Keratinocyte (primary cell): ENCODE measurements around the gene CCT7. TPM values are rescaled to one million over a fixed set of nuclear protein-coding genes. Genes with fewer than 3 reads are reported as not detected.

Source experiments
- DNase-seq: peaks from one replicate; pipeline ENCODE4 v3.0.0-alpha.2; 2011; ENCODE audit warnings: low read depth, missing footprints, low spot score
- FAIRE-seq: peaks from 2 replicates; lab custom pipeline; 2011; peaks lifted over from hg19 to GRCh38; lab: Jason Lieb, UNC
- H2AFZ ChIP-seq: 2 replicates; pipeline ENCODE4 v1.6.0; 2012; ENCODE audit warnings: low read length, control low read depth, inconsistent platforms; ENCODE audit not compliant: control insufficient read depth
- H3K27ac ChIP-seq: 2 replicates; pipeline ENCODE4 v1.5.1; 2011; ENCODE audit warnings: low read length; ENCODE audit not compliant: control insufficient read depth, insufficient read depth
- H3K27me3 ChIP-seq: 3 replicates; pipeline ENCODE4 v1.6.0; 2011; ENCODE audit warnings: low read length; ENCODE audit not compliant: control insufficient read depth, insufficient read depth; ENCODE audit errors: extremely low read depth
- H3K36me3 ChIP-seq, 2 experiments: 2 replicates in 1 of 2; 3 replicates in 1 of 2; pipeline ENCODE4 v1.5.1; 2011; ENCODE audit warnings: low read length in 2 of 2, mild to moderate bottlenecking in 1 of 2; ENCODE audit not compliant: control insufficient read depth in 2 of 2, insufficient read depth in 2 of 2; ENCODE audit errors: extremely low read depth in 1 of 2
- H3K4me1 ChIP-seq: 3 replicates; pipeline ENCODE4 v1.5.1; 2011; ENCODE audit warnings: low read length; ENCODE audit not compliant: control insufficient read depth, insufficient read depth; ENCODE audit errors: extremely low read depth
- H3K4me2 ChIP-seq: 3 replicates; pipeline ENCODE4 v1.6.0; 2011; ENCODE audit warnings: low read depth, low read length; ENCODE audit not compliant: control insufficient read depth, insufficient read depth; ENCODE audit errors: extremely low read depth
- H3K4me3 ChIP-seq, 3 experiments: fragments of 200-600 bp in 1 of 3; sonication (generic) in 1 of 3; 2 replicates in 2 of 3; 3 replicates in 1 of 3; pipeline ENCODE4 v1.5.1; 2011 to 2016; ENCODE audit warnings: low read length in 3 of 3, mild to moderate bottlenecking in 3 of 3, control low read depth in 2 of 3, inconsistent platforms in 1 of 3, low read depth in 1 of 3, mixed read lengths in 1 of 3, mixed run types in 1 of 3, moderate library complexity in 1 of 3; ENCODE audit not compliant: control insufficient read depth in 2 of 3, insufficient read depth in 2 of 3; ENCODE audit errors: extremely low read depth in 1 of 3
- H3K79me2 ChIP-seq: 2 replicates; pipeline ENCODE4 v1.6.0; 2012; ENCODE audit warnings: low read length; ENCODE audit not compliant: control insufficient read depth, insufficient read depth
- H3K9ac ChIP-seq: 3 replicates; pipeline ENCODE4 v1.6.0; 2011; ENCODE audit warnings: low read length; ENCODE audit not compliant: control insufficient read depth, insufficient read depth; ENCODE audit errors: extremely low read depth
- H3K9me1 ChIP-seq: 3 replicates; pipeline ENCODE4 v1.6.0; 2011; ENCODE audit warnings: low read length; ENCODE audit not compliant: control insufficient read depth, insufficient read depth; ENCODE audit errors: extremely low read depth
- H3K9me3 ChIP-seq: 2 replicates; pipeline ENCODE4 v1.5.1; 2012; ENCODE audit warnings: low read depth, low read length; ENCODE audit not compliant: control insufficient read depth
- H4K20me1 ChIP-seq: 3 replicates; pipeline ENCODE4 v1.6.0; 2011; ENCODE audit warnings: low read length; ENCODE audit not compliant: control insufficient read depth, insufficient read depth; ENCODE audit errors: extremely low read depth
- EZH2 ChIP-seq: IDR thresholded peaks from one replicate; pipeline ENCODE4 v1.6.1; 2012; ENCODE audit warnings: inconsistent platforms, mild to moderate bottlenecking, low read length, moderate library complexity
- dilution Hi-C: fragments of 300-500 bp; cut with MboI; formaldehyde crosslinking; loops from one replicate; pipeline ENCODE4 v1.7.0; 2020; ENCODE audit warnings: low sequenced_read_pairs; ENCODE audit not compliant: extremely low pct_ligation_motif_present
- polyA plus RNA-seq, 5 experiments: library from polyadenylated mRNA; depleted of rRNA in 3 of 5; stranded (reverse) in 3 of 5; stranded (forward) in 1 of 5; unstranded in 1 of 5; fragments of >200 nt; gene quantifications; 1 replicate in 1 of 5; 2 replicates in 3 of 5; 3 replicates in 1 of 5; pipeline versions ENCODE4 v1.2.1 to v1.2.3, GENCODE V29; 2011 to 2012; ENCODE audit warnings: missing spikeins in 2 of 5, low read depth in 1 of 5, low replicate concordance in 1 of 5
- TF ChIP-seq, protein P1 (sequence below), 3 experiments: IDR thresholded peaks in 1 of 3; conservative IDR thresholded peaks in 1 of 3; optimal IDR thresholded peaks in 1 of 3; 2 replicates in 2 of 3; 3 replicates in 1 of 3; pipeline versions ENCODE3 to v1.5.1; 2011; ENCODE audit warnings: low read length in 3 of 3, mild to moderate bottlenecking in 3 of 3, moderate library complexity in 2 of 3, control low read depth in 1 of 3, inconsistent platforms in 1 of 3; ENCODE audit not compliant: insufficient read depth in 2 of 3; ENCODE audit errors: extremely low read depth in 1 of 3

The CCT7 gene
- polyA plus RNA-seq, 1 donor (not counting 4 experiments of a cell fraction or from before 2014, with no cell fraction given) = 357 TPM

- peaks cover 2% of the 10 kb centered on the region for H3K9me1 ChIP-seq
- H3K4me2 ChIP-seq = peak within 1 kb of the TSS; percentile 80
- dilution Hi-C loops = no loop called here
- no peaks in the 10 kb centered on the region for H3K36me3 ChIP-seq
- H2AFZ ChIP-seq = peak within 1 kb of the TSS; percentile 71
- FAIRE-seq (no peak), DNase-seq (no peak)
- peaks cover 15% of the 10 kb centered on the region for H3K27me3 ChIP-seq
- no peak within 1 kb of the TSS for H3K27ac ChIP-seq
- H3K9me3 ChIP-seq = no peaks in the 10 kb centered on the region
- peaks cover 2% of the 10 kb centered on the region for H4K20me1 ChIP-seq
- peaks cover 9% of the 10 kb centered on the region for H3K4me1 ChIP-seq
- peaks cover 4% of the 10 kb centered on the region for H3K79me2 ChIP-seq
- peak within 1 kb of the TSS; percentile 58 to 71 (median 71) for H3K4me3 ChIP-seq
- TF ChIP-seq EZH2 = no peak
- TF ChIP-seq, protein P1, sequence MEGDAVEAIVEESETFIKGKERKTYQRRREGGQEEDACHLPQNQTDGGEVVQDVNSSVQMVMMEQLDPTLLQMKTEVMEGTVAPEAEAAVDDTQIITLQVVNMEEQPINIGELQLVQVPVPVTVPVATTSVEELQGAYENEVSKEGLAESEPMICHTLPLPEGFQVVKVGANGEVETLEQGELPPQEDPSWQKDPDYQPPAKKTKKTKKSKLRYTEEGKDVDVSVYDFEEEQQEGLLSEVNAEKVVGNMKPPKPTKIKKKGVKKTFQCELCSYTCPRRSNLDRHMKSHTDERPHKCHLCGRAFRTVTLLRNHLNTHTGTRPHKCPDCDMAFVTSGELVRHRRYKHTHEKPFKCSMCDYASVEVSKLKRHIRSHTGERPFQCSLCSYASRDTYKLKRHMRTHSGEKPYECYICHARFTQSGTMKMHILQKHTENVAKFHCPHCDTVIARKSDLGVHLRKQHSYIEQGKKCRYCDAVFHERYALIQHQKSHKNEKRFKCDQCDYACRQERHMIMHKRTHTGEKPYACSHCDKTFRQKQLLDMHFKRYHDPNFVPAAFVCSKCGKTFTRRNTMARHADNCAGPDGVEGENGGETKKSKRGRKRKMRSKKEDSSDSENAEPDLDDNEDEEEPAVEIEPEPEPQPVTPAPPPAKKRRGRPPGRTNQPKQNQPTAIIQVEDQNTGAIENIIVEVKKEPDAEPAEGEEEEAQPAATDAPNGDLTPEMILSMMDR (optimal IDR thresholded peaks at IDR 0.05 in 1 of 3, IDR thresholded peaks at IDR 0.05 in 1 of 3, conservative IDR thresholded peaks at IDR 0.05 in 1 of 3; ENCODE audit: extremely low read depth in 1 of 3, insufficient read depth in 2 of 3, low read length in 3 of 3) = no peak
- H3K9ac ChIP-seq = peak within 1 kb of the TSS; percentile 70
Measured at GRCh38 chr2:73284296-73285158, 50.4 kb downstream of the CCT7 start, which contains the start of gene FBXO41. Gene FBXO41 (minus strand): TSS chr2:73284478. CDS start chr2:73269630, 14,848 bp downstream.

- Histone ChIP-seq H3K9ac (no peak overlapping the region), H3K9me1 (peaks cover 2% of the 10 kb centered on the region), H3K36me3 (no peaks in the 10 kb centered on the region), H3K27me3 (peaks cover 15% of the 10 kb centered on the region), H3K4me3 (peak overlapping the region in 1 of 3 experiments; percentile 58), H3K27ac (no peak overlapping the region), H3K9me3 (no peaks in the 10 kb centered on the region), H3K4me1 (peaks cover 9% of the 10 kb centered on the region), H4K20me1 (peaks cover 2% of the 10 kb centered on the region), H2AFZ (no peak overlapping the region), H3K79me2 (peaks cover 4% of the 10 kb centered on the region), H3K4me2 (peak overlapping the region; percentile 80)
- dilution Hi-C loops = no loop called here
- DNase-seq (no peak), FAIRE-seq (no peak)
- TF ChIP-seq, protein P1 (optimal IDR thresholded peaks at IDR 0.05 in 1 of 3, IDR thresholded peaks at IDR 0.05 in 1 of 3, conservative IDR thresholded peaks at IDR 0.05 in 1 of 3; ENCODE audit: extremely low read depth in 1 of 3, insufficient read depth in 2 of 3, low read length in 3 of 3) = no peak
- no peak for TF ChIP-seq EZH2
Measured at GRCh38 chr2:73285159-73285739, 51.1 kb downstream of the CCT7 start.
